ENCODE data around the gene BAZ1B.
"Not testable (repeated sequence)": the region's sequence is repeated elsewhere in the genome, so short reads cannot be mapped to it uniquely, and the experiment has no call there.

Gene BAZ1B

GRCh38 chr7:73538510-73538909 lies 16.4 kb upstream of the BAZ1B start:
- peaks cover 55 to 57% of the 10 kb centered on the region in 2 donors for H3K36me3 ChIP-seq (ENCODE audit: control insufficient read depth in 2 of 2, insufficient read depth in 2 of 2, low read length in 2 of 2)
- H3K27me3 ChIP-seq (ENCODE audit: control insufficient read depth in 1 of 2, insufficient read depth in 2 of 2, low read length in 2 of 2); H3K27ac ChIP-seq (ENCODE audit: low read length); H3K4me3 ChIP-seq (ENCODE audit: low read length in 2 of 2); H3K9ac ChIP-seq (ENCODE audit: low read length in 2 of 2); H3K9me3 ChIP-seq (ENCODE audit: control insufficient read depth in 2 of 2, low read length in 2 of 2); H3K4me1 ChIP-seq (ENCODE audit: control insufficient read depth, insufficient read depth, low read length): not testable (repeated sequence)

GRCh38 chr7:73537051-73537450 lies 15.0 kb upstream of the BAZ1B start:
- Histone ChIP-seq H3K36me3 (ENCODE audit: control insufficient read depth in 2 of 2, insufficient read depth in 2 of 2, low read length in 2 of 2) (peaks cover 42 to 49% of the 10 kb centered on the region in 2 donors), H3K27me3 (ENCODE audit: control insufficient read depth in 1 of 2, insufficient read depth in 2 of 2, low read length in 2 of 2) (no peaks in the 10 kb centered on the region), H3K27ac (ENCODE audit: low read length) (no peak overlapping the region), H3K9me3 (ENCODE audit: control insufficient read depth in 2 of 2, low read length in 2 of 2) (no peaks in the 10 kb centered on the region), H3K4me3 (ENCODE audit: low read length in 2 of 2) (no peak overlapping the region), H3K4me1 (ENCODE audit: control insufficient read depth, insufficient read depth, low read length) (no peaks in the 10 kb centered on the region), H3K9ac (ENCODE audit: low read length in 2 of 2) (no peak overlapping the region)

- no peaks in the 10 kb centered on the region for H3K27me3 ChIP-seq (ENCODE audit: control insufficient read depth in 1 of 2, insufficient read depth in 2 of 2, low read length in 2 of 2)
- no peak overlapping the region for H3K4me3 ChIP-seq (ENCODE audit: low read length in 2 of 2)
- peaks cover 37 to 44% of the 10 kb centered on the region in 2 donors for H3K36me3 ChIP-seq (ENCODE audit: control insufficient read depth in 2 of 2, insufficient read depth in 2 of 2, low read length in 2 of 2)
- H3K9ac ChIP-seq (ENCODE audit: low read length in 2 of 2), result no peak overlapping the region
- H3K9me3 ChIP-seq (ENCODE audit: control insufficient read depth in 2 of 2, low read length in 2 of 2), result no peaks in the 10 kb centered on the region
- no peak overlapping the region for H3K27ac ChIP-seq (ENCODE audit: low read length)
- no peaks in the 10 kb centered on the region for H3K4me1 ChIP-seq (ENCODE audit: control insufficient read depth, insufficient read depth, low read length)
Measured at GRCh38 chr7:73536479-73536878, 14.4 kb upstream of the BAZ1B start.

- not testable (repeated sequence) for H3K27ac ChIP-seq (ENCODE audit: low read length); H3K4me3 ChIP-seq (ENCODE audit: low read length in 2 of 2); H3K27me3 ChIP-seq (ENCODE audit: control insufficient read depth in 1 of 2, insufficient read depth in 2 of 2, low read length in 2 of 2); H3K4me1 ChIP-seq (ENCODE audit: control insufficient read depth, insufficient read depth, low read length); H3K9ac ChIP-seq (ENCODE audit: low read length in 2 of 2); H3K9me3 ChIP-seq (ENCODE audit: control insufficient read depth in 2 of 2, low read length in 2 of 2)
- H3K36me3 ChIP-seq (ENCODE audit: control insufficient read depth in 2 of 2, insufficient read depth in 2 of 2, low read length in 2 of 2), result peaks cover 37 to 44% of the 10 kb centered on the region in 2 donors
Measured at GRCh38 chr7:73535918-73536317, 13.8 kb upstream of the BAZ1B start.

- H3K27ac ChIP-seq (ENCODE audit: low read length), result no peak overlapping the region
- no peak overlapping the region for H3K4me3 ChIP-seq (ENCODE audit: low read length in 2 of 2)
- no peak overlapping the region for H3K9ac ChIP-seq (ENCODE audit: low read length in 2 of 2)
- H3K27me3 ChIP-seq (ENCODE audit: control insufficient read depth in 1 of 2, insufficient read depth in 2 of 2, low read length in 2 of 2), result no peaks in the 10 kb centered on the region
- H3K4me1 ChIP-seq (ENCODE audit: control insufficient read depth, insufficient read depth, low read length), result no peaks in the 10 kb centered on the region
- H3K9me3 ChIP-seq (ENCODE audit: control insufficient read depth in 2 of 2, low read length in 2 of 2), result no peaks in the 10 kb centered on the region
- H3K36me3 ChIP-seq (ENCODE audit: control insufficient read depth in 2 of 2, insufficient read depth in 2 of 2, low read length in 2 of 2), result peaks cover 26 to 31% of the 10 kb centered on the region in 2 donors
Measured at GRCh38 chr7:73533742-73534141, 11.6 kb upstream of the BAZ1B start.

GRCh38 chr7:73532224-73532623 lies 10.1 kb upstream of the BAZ1B start:
- H3K4me3 ChIP-seq (ENCODE audit: low read length in 2 of 2), result no peak overlapping the region
- peaks cover 17 to 18% of the 10 kb centered on the region in 2 donors for H3K36me3 ChIP-seq (ENCODE audit: control insufficient read depth in 2 of 2, insufficient read depth in 2 of 2, low read length in 2 of 2)
- no peaks in the 10 kb centered on the region for H3K27me3 ChIP-seq (ENCODE audit: control insufficient read depth in 1 of 2, insufficient read depth in 2 of 2, low read length in 2 of 2)
- no peaks in the 10 kb centered on the region for H3K9me3 ChIP-seq (ENCODE audit: control insufficient read depth in 2 of 2, low read length in 2 of 2)
- no peak overlapping the region for H3K27ac ChIP-seq (ENCODE audit: low read length)
- H3K4me1 ChIP-seq (ENCODE audit: control insufficient read depth, insufficient read depth, low read length), result no peaks in the 10 kb centered on the region
- H3K9ac ChIP-seq (ENCODE audit: low read length in 2 of 2), result no peak overlapping the region

- H3K4me1 ChIP-seq (ENCODE audit: control insufficient read depth, insufficient read depth, low read length), result no peaks in the 10 kb centered on the region
- H3K36me3 ChIP-seq (ENCODE audit: control insufficient read depth in 2 of 2, insufficient read depth in 2 of 2, low read length in 2 of 2), result peaks cover 8% of the 10 kb centered on the region in 2 donors
- H3K9me3 ChIP-seq (ENCODE audit: control insufficient read depth in 2 of 2, low read length in 2 of 2), result no peaks in the 10 kb centered on the region
- no peaks in the 10 kb centered on the region for H3K27me3 ChIP-seq (ENCODE audit: control insufficient read depth in 1 of 2, insufficient read depth in 2 of 2, low read length in 2 of 2)
- no peak overlapping the region for H3K27ac ChIP-seq (ENCODE audit: low read length)
- H3K4me3 ChIP-seq (ENCODE audit: low read length in 2 of 2), result no peak overlapping the region
- no peak overlapping the region for H3K9ac ChIP-seq (ENCODE audit: low read length in 2 of 2)
Measured at GRCh38 chr7:73530800-73531199, 8.7 kb upstream of the BAZ1B start.

GRCh38 chr7:73526896-73527821 lies 5.1 kb upstream of the BAZ1B start:
- Histone ChIP-seq H3K27ac (ENCODE audit: low read length) (no peak overlapping the region), H3K9ac (ENCODE audit: low read length in 2 of 2) (no peak overlapping the region), H3K4me1 (ENCODE audit: control insufficient read depth, insufficient read depth, low read length) (peaks cover 8% of the 10 kb centered on the region)

GRCh38 chr7:73526158-73526494 lies 4.0 kb upstream of the BAZ1B start:
- not testable (repeated sequence) for H3K9ac ChIP-seq (ENCODE audit: low read length in 2 of 2); H3K27me3 ChIP-seq (ENCODE audit: control insufficient read depth in 1 of 2, insufficient read depth in 2 of 2, low read length in 2 of 2); H3K36me3 ChIP-seq (ENCODE audit: control insufficient read depth in 2 of 2, insufficient read depth in 2 of 2, low read length in 2 of 2); H3K9me3 ChIP-seq (ENCODE audit: control insufficient read depth in 2 of 2, low read length in 2 of 2); H3K4me1 ChIP-seq (ENCODE audit: control insufficient read depth, insufficient read depth, low read length); H3K27ac ChIP-seq (ENCODE audit: low read length); H3K4me3 ChIP-seq (ENCODE audit: low read length in 2 of 2)

More at GRCh38 chr7:73526896-73527821, 5.1 kb upstream of the BAZ1B start:
- Histone ChIP-seq H3K27me3 (ENCODE audit: control insufficient read depth in 1 of 2, insufficient read depth in 2 of 2, low read length in 2 of 2) (no peaks in the 10 kb centered on the region), H3K4me3 (ENCODE audit: low read length in 2 of 2) (no peak overlapping the region), H3K9me3 (ENCODE audit: control insufficient read depth in 2 of 2, low read length in 2 of 2) (no peaks in the 10 kb centered on the region), H3K36me3 (ENCODE audit: control insufficient read depth in 2 of 2, insufficient read depth in 2 of 2, low read length in 2 of 2) (no peaks in the 10 kb centered on the region)

- Histone ChIP-seq H3K27ac (ENCODE audit: low read length) (peak overlapping the region; percentile 81), H3K27me3 (ENCODE audit: control insufficient read depth in 1 of 2, insufficient read depth in 2 of 2, low read length in 2 of 2) (no peaks in the 10 kb centered on the region), H3K9me3 (ENCODE audit: control insufficient read depth in 2 of 2, low read length in 2 of 2) (no peaks in the 10 kb centered on the region), H3K4me3 (ENCODE audit: low read length in 2 of 2) (peak overlapping the region; percentile 75 to 83), H3K4me1 (ENCODE audit: control insufficient read depth, insufficient read depth, low read length) (peaks cover 18% of the 10 kb centered on the region), H3K9ac (ENCODE audit: low read length in 2 of 2) (peak overlapping the region; percentile 71 to 91), H3K36me3 (ENCODE audit: control insufficient read depth in 2 of 2, insufficient read depth in 2 of 2, low read length in 2 of 2) (peaks cover 0 to 2% of the 10 kb centered on the region in 2 donors)
Measured at GRCh38 chr7:73521636-73522104, 423 bp downstream of the BAZ1B start.

Data from stomach smooth muscle (tissue), 2 donors.